ENCODE results near the gene WDSUB1.

Gene WDSUB1

GRCh38 chr2:159224061-159224813 is 62.3 kb downstream of the WDSUB1 start:
- DNase-seq (ENCODE audit: low read depth): no peak

DNA sequence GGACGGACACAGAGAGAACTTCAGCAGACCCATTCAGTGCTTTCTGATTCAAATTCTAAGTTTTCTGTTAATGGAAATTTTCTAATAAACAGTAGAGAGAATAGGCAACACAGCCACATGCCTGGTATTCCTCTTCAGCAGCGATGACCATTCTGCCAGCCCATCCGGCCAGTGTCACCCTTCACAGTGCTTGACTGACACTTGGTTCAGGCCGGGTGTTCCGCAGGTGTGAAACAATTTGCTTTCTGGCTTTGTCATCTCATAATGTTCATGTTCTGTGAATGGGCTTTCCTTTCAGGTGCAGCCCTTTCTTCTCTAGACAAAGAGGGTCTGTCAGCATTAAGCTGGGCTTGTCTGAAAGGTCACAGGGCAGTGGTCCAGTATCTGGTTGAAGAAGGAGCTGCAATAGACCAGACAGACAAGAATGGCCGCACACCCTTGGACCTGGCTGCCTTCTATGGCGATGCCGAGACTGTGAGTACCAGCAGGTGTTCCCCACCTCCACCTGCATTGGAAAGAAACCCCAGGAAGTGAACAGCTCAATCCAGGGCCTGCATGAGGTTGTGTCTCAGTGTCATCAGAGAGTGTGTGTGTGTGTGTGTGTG is 67.0 kb downstream of the WDSUB1 start:
- DNase-seq (ENCODE audit: low read depth): no peak

GRCh38 chr2:159218389-159218788 is 68.1 kb downstream of the WDSUB1 start:
- no peak for DNase-seq (ENCODE audit: low read depth)

DNA sequence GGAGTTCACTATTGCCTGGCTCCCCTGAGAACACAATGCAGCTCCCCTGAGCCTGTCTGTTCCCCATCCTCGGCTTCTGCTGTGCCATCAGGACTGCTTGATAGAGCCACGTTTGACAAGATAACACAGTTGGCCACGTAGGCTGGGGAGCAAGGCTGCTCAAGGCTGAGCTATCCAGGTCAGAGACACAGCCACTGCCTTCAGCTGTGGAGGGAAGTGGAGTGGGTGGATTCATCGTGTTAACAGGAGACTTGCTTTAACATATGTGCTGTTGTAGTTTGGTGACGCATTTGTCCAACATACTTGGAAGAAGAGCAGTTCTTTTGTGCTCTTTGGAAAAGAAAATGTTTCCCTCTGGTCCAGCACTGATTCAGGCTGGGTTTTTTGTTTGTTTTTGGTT is 68.8 kb downstream of the WDSUB1 start:
- no peak for DNase-seq (ENCODE audit: low read depth)

DNA sequence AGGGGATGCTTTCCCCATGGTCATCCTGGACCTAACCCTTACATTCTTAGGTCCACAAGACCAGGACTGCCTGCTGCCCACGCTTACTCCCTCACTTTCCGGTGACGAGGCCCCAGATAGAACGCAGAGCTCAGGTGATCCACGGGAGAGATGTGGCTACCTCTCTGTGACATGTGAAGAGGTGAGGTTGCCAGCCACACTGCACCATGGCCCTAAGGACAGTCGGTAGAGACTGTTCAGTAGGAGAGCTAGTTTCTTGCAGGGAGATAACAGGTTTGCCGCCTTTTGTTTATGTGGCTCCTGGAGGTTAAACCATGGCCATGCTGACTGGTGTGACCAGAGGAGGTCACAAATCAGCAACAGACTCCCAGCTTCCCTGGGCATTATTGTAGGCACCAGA is 71.4 kb downstream of the WDSUB1 start:
- DNase-seq (ENCODE audit: low read depth): no peak

DNA sequence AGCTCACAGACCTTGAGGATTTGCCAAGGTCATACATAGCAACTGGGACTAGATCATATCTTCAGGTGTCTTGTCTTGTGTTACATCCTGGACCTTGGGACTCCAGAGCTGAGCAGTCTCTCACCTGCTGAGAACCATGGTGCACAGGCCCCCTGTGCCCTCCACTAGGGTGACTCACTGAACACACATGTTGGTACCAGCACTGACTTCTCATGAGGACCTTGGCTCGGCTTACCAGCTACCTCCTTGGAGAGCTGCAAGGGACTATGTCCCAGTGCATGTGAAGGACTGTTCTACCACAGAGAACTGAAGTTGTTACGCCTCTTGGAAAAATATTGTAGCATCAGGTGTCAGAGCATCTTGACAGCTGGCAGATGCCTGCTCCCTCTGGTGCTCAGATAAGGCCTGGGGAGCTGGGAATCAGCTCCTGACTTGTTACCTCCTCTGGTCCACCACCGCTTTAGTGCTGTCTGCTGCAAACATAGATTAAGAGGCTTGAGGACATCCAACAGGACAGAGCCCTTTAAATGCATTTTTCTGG is 72.1 kb downstream of the WDSUB1 start:
- DNase-seq (ENCODE audit: low read depth): no peak

- DNase-seq (ENCODE audit: low read depth): no peak
Measured at GRCh38 chr2:159213296-159213695, 73.2 kb downstream of the WDSUB1 start.

GRCh38 chr2:159211447-159212396 is 74.8 kb downstream of the WDSUB1 start:
- DNase-seq (ENCODE audit: low read depth): no peak

DNA sequence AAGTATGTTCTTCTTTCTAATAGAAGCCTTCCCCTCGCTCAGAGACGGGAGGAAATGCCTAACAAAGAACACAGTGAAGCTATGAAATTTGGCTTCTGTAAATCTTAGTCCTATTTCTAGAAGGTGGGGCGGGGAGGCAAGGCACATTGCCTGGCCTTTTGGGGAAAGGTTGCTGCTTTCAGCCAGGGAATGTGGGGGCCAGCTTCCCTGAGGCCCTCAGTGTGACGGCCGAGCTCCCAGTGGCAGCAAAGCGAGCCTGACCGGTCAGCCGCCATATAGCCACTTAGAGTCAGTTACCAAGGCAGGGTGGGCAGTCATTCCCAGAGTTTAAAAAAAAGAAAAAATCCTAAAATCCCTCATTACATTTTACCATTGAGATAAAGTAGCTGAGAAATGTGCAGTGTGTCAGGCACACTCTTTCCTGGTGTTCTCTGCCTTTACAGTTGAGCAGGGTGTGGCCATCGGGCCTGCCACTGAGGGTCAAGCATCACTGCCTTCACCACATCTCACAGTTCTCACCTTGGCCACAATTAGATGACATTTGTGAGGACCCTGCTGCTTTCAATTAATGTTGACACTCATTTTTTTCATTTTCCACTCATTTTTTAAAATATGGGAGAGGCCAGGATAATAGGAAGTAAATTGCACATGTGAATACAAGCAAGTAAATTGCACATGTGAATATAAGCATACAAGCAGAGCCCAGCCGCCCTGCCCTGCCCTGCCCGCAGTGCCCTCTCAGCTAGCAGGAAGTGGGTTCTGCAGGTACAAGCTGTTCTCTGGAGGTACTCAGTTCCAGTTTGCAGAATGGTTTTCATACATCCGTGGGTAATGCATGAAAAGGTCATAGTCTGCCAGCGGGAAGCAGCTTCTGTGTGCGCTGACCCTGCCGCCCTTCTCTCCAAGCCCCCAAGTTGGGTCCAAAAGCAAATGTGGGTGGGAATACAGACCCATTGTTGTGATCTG is 76.9 kb downstream of the WDSUB1 start:
- DNase-seq (ENCODE audit: low read depth): no peak

DNA sequence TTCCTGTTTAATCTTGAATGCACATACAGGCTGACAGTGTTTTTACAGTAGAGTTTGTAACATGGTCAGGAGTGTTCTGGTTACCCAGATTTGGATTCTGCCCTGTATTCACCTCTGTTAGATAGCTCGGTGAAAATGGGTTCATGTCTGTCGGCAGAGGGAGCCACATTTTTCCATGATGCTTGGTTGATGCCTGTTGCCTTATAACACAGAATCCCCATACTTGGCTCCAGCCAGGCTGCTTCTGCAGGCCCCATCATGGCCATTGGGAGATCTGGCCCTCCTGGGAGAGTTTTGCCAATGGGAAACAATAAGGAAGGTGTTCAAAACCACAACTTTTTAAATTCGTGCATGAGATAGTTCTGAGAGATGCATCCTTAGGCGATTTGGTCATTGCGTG is 78.1 kb downstream of the WDSUB1 start:
- DNase-seq (ENCODE audit: low read depth): no peak

DNA sequence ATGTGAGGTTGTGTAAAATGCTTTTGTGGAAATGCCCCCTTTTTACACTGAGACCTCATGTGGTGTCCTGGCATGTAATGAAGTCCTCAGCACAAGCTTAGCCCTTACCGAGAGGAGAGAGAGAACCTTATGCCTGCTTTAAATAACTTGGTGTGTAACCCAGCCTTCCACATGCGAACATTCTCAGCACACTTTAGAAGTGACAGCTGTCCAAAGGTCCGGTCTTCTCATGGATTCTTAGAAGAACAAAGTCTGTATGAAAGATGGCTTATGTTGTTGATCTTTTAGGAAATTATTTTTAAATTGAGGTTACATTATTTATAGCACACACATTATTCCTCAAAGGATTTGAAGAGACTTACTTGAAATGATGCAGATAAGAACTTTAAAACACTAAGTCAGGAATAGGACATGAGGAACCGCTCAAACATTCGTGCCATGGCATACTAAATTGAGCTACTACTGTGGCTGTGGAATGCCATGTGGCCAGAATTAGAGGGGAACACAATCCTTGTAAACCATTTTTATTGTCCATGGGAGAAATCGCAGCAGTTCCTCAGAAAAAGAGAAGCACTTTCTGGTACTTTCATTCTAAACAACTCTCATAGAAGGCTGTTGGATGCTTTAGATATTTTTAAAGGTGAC is 79.6 kb downstream of the WDSUB1 start:
- no peak for DNase-seq (ENCODE audit: low read depth)

GRCh38 chr2:159204381-159205144 is 81.9 kb downstream of the WDSUB1 start:
- no peak for DNase-seq (ENCODE audit: low read depth)

DNA sequence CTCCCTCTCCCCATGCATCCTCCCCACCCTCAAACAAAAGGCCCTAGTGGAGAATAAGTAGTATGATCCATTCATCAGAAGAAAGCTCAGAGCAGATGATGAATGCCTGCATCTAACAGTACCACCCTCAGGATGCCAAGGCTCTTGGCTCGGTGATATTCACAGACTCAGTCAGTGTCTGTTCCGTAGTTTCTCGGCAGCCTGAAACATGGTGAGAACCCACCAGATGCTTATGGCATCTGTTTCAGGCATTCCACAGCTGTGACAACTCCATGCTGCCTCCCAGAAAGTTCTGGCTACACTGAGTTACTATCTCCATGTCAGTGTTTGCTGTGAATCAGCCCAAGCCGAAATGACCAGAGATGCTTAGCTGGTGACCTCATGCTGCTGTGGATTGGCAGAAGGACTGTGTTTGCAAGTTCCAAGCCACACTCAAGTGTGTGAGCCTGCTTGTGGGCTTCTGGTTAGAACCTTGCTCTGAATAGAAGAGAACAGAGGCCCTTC is 83.9 kb downstream of the WDSUB1 start:
- DNase-seq (ENCODE audit: low read depth): no peak

DNA sequence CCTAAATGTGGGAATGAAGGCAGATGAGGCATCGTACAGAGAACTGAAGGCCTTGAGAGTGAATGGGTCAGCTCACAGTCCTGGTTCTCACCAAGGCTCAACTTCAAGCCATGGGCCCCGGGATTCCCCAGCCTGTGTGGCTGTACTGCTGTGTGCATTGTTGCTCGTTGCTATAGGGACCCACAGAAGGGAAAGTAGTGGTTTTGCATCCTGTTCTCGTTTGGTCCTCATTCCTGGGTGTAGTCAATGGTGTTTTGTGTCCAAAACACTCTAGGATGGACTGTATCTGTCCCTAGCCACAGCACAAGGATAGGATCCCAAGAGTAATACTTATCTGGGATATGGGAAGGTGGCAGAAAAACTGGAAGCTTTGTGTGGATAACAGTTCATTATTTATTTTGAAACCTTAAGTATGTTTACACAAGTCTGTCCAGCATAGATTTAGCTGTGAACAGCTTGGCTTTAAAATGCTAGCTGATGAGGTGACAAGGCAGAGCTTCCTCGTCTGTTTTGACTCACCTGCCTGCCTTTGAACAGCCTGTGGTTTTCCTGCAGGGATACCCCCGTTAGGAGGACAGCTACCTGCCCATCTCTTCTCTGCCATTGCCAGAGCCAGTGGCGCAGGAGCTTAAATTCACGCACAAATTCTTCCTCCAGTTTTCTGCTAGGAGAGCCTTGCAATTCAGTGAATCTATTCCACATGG is 85.0 kb downstream of the WDSUB1 start:
- no peak for DNase-seq (ENCODE audit: low read depth)

DNA sequence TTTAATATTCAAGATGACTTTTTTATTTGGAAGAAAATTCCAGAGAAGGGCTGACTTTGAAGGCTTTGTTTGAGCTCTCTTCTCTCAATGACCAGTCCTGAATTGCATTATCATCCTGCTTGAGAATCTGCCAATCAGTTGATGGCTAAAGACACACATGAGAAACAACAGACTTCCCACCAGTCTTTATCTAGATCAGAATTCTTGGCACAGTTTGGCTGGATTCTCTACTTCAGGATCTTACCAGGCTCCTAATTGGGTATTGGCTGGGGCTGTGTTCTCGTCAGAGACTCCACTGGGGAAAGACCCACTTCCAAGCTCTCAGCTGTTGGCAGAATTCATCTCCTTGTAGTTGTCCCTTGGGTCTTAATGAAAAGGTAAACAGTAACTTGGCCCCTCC is 86.0 kb downstream of the WDSUB1 start:
- no peak for DNase-seq (ENCODE audit: low read depth)

GRCh38 chr2:159199761-159200465 is 86.6 kb downstream of the WDSUB1 start:
- DNase-seq (ENCODE audit: low read depth): no peak

DNA sequence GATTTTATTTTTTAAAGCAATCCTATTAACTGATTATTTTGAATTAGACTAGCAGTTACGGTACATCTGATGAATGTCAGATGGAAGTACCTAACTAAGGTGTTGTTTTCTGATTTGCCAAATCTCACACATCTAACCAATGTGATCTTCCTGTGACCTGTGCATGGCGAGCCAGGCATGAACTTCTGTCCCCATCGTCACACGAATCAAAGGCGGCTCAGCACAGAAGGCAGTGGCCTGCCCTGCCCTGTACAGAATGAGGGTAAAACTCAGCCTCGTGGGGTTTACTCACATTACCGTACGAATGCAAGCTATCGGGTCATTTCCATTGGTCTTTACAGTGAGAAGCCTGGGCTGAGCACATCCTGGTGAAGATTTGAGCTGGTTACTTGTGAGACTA is 87.3 kb downstream of the WDSUB1 start:
- no peak for DNase-seq (ENCODE audit: low read depth)

DNA sequence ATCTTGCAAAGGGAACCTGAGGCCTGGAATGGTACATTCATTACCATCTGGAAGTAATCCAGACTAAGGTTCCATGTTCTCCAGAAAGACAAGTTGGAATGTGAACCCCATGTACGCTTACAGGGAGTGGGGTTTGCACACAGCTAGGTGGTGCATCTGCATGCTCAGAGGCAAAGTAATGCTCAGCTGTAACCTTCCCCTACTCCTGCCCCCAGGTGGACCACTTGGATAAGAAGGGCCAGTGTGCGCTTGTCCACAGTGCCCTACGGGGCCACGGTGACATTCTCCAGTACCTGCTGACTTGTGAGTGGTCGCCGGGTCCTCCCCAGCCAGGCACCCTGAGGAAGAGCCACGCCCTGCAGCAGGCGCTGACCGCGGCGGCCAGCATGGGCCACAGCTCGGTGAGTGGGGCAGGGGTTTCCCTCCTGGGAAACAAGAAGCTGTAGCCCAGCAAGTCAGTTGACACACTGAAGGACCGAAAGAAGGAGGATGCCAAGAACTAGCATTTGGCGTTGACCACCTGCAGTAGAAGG is 90.0 kb downstream of the WDSUB1 start:
- no peak for DNase-seq (ENCODE audit: low read depth)
